ENCODE data around the gene HERC6.

Gene HERC6

DNA sequence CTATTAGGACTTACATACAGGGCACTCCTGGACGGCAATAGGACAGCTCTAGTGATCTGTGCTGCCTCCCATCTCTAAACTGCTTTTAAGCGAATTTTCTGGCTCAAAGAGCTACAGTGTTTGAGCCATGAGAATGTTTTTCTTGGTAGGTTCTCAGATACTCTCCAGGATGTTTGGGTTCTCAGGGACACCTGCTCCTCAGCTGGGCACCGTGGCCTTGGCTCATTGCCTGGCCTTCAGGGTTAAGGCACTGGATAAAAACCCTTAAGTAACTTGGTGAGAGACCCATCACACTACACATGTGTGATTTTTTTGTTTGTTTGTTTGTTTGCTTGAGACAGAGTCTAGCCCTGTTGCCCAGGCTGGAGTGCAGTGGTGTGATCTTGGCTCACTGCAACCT is 39.8 kb downstream of the HERC6 start:
- DNase-seq (ENCODE audit: low read depth) = no peak
- no peak for TF ChIP-seq POLR2A (IDR thresholded peaks at IDR 0.05; ENCODE audit: extremely low read depth, insufficient read length)
- TF ChIP-seq, protein P1, sequence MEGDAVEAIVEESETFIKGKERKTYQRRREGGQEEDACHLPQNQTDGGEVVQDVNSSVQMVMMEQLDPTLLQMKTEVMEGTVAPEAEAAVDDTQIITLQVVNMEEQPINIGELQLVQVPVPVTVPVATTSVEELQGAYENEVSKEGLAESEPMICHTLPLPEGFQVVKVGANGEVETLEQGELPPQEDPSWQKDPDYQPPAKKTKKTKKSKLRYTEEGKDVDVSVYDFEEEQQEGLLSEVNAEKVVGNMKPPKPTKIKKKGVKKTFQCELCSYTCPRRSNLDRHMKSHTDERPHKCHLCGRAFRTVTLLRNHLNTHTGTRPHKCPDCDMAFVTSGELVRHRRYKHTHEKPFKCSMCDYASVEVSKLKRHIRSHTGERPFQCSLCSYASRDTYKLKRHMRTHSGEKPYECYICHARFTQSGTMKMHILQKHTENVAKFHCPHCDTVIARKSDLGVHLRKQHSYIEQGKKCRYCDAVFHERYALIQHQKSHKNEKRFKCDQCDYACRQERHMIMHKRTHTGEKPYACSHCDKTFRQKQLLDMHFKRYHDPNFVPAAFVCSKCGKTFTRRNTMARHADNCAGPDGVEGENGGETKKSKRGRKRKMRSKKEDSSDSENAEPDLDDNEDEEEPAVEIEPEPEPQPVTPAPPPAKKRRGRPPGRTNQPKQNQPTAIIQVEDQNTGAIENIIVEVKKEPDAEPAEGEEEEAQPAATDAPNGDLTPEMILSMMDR (IDR thresholded peaks at IDR 0.05; ENCODE audit: low read depth, low read length) = no peak
- TF ChIP-seq MYC (IDR thresholded peaks at IDR 0.05; ENCODE audit: low read depth, low read length) = no peak
- TF ChIP-seq, protein P2, sequence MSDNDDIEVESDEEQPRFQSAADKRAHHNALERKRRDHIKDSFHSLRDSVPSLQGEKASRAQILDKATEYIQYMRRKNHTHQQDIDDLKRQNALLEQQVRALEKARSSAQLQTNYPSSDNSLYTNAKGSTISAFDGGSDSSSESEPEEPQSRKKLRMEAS (IDR thresholded peaks at IDR 0.05; ENCODE audit: low read depth, low read length) = no peak
- H3K4me3 ChIP-seq (ENCODE audit: low read depth, low read length) = no peak overlapping the region

DNA sequence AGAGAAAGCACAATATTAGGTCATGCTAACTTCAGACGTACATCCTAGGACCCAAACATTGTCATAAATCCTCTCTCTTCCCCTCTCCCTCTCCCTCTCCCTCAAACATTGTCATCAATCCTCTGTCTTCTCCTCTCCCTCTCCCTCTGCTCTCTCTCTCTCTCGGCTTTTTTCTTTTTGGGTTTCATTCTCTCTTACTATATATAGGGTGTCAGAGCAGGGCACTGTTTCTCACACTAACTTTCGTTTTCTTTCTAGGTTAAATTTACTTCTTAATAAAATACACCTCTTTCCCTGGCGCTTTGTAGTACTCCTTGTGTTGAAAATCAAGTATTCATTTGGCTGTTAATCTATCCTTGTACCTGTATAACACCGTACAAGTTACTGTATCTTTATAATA is 41.2 kb downstream of the HERC6 start:
- TF ChIP-seq, protein P2 (IDR thresholded peaks at IDR 0.05; ENCODE audit: low read depth, low read length) = no peak
- TF ChIP-seq POLR2A (IDR thresholded peaks at IDR 0.05; ENCODE audit: extremely low read depth, insufficient read length) = no peak
- no peak for TF ChIP-seq MYC (IDR thresholded peaks at IDR 0.05; ENCODE audit: low read depth, low read length)
- TF ChIP-seq, protein P1 (IDR thresholded peaks at IDR 0.05; ENCODE audit: low read depth, low read length) = no peak
- DNase-seq (ENCODE audit: low read depth) = no peak
- H3K4me3 ChIP-seq (ENCODE audit: low read depth, low read length) = no peak overlapping the region

DNA sequence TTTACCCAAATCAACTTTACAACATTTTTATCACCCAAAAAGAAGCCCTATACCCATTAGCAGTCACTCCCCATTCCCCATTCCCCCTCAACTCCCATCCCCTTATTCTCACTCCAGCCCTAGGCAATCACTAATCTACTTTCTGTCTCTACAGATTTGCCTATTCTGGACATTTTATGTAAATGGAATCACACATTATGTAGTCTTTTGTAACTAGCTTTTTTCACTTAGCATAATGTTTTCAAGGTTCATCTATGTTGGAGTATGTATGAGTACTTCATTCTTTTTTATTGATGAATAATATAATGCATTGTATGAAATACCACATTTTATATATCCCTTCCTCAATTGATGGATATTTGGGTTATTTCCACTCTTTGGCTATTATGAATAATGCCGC is 42.2 kb downstream of the HERC6 start:
- TF ChIP-seq MYC (IDR thresholded peaks at IDR 0.05; ENCODE audit: low read depth, low read length) (no peak), POLR2A (IDR thresholded peaks at IDR 0.05; ENCODE audit: extremely low read depth, insufficient read length) (no peak)
- TF ChIP-seq, protein P1 (IDR thresholded peaks at IDR 0.05; ENCODE audit: low read depth, low read length) = no peak
- TF ChIP-seq, protein P2 (IDR thresholded peaks at IDR 0.05; ENCODE audit: low read depth, low read length) = no peak
- H3K4me3 ChIP-seq (ENCODE audit: low read depth, low read length) = no peak overlapping the region
- no peak for DNase-seq (ENCODE audit: low read depth)

DNA sequence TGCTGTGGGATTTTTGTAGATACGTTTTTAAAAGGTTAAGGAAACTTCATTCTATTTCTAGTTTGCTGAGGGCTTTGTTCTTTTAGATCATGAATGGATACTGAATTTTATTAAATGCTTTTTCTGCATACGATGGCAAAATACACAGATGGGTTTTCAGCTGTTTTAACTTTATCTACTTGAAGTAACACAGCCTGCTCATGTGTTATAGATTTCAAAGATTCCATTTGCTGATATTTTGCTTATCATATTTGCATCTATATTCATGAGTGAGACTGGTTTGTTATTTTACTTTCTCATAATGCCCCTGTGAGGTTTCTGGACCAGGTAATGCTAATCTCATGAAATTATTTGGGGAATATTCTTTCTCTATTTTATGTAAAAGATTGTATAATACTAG is 43.8 kb downstream of the HERC6 start:
- no peak for DNase-seq (ENCODE audit: low read depth)
- H3K4me3 ChIP-seq (ENCODE audit: low read depth, low read length) = no peak overlapping the region
- TF ChIP-seq, protein P1 (IDR thresholded peaks at IDR 0.05; ENCODE audit: low read depth, low read length) = no peak
- TF ChIP-seq, protein P2 (IDR thresholded peaks at IDR 0.05; ENCODE audit: low read depth, low read length) = no peak
- TF ChIP-seq MYC (IDR thresholded peaks at IDR 0.05; ENCODE audit: low read depth, low read length) (no peak), POLR2A (IDR thresholded peaks at IDR 0.05; ENCODE audit: extremely low read depth, insufficient read length) (no peak)

DNA sequence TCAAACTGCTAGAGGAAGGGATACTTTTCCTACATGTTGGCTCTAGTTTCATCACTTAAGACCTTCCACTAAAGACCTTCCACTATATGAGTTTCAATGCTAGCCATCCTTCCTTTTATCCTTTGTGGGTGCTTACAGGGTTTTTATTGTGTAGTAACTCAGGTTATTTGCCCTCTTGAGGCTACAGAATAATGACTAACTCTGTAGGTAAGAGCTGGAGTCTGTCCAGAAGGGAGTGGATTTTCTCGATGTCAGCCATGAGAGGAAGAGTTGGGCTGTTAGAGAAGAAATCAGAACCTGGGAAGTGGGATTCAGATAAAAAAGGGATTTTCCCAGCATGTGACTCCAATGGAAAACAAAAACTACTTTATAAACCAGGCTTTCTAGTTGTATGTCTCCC is 50.7 kb downstream of the HERC6 start:
- TF ChIP-seq, protein P2 (IDR thresholded peaks at IDR 0.05; ENCODE audit: low read depth, low read length) = no peak
- TF ChIP-seq, protein P1 (IDR thresholded peaks at IDR 0.05; ENCODE audit: low read depth, low read length) = no peak
- TF ChIP-seq MYC (IDR thresholded peaks at IDR 0.05; ENCODE audit: low read depth, low read length) (no peak), POLR2A (IDR thresholded peaks at IDR 0.05; ENCODE audit: extremely low read depth, insufficient read length) (no peak)
- DNase-seq (ENCODE audit: low read depth) = no peak
- no peak overlapping the region for H3K4me3 ChIP-seq (ENCODE audit: low read depth, low read length)
